Activated naive CD4-positive, alpha-beta T cell treated with anti-CD3 and anti-CD28 coated beads, Interleukin-2, amount 50 U/mL, for 16 hours (primary cell): ENCODE measurements around the gene SMIM35.
"Not testable (repeated sequence)": the region's sequence is repeated elsewhere in the genome, so short reads cannot be mapped to it uniquely, and the experiment has no call there.

ENCODE experiments used
- DNase-seq: peaks from one replicate; pipeline ENCODE4 v3.0.0-alpha.2; 2020

SMIM35 gene

GRCh38 chr11:118017631-118018315 lies 69.0 kb downstream of the SMIM35 start:
- no peak for DNase-seq

GRCh38 chr11:118017111-118017510 lies 69.7 kb downstream of the SMIM35 start:
- DNase-seq, result no peak

GRCh38 chr11:118016104-118016503 lies 70.7 kb downstream of the SMIM35 start:
- no peak for DNase-seq

GRCh38 chr11:118015385-118015841 lies 71.3 kb downstream of the SMIM35 start:
- DNase-seq, result no peak

GRCh38 chr11:118014022-118014421 lies 72.7 kb downstream of the SMIM35 start:
- no peak for DNase-seq

- DNase-seq, result no peak
Observed at GRCh38 chr11:118012083-118012669, 74.6 kb downstream of the SMIM35 start.

GRCh38 chr11:118010738-118011461 lies 75.9 kb downstream of the SMIM35 start:
- no peak for DNase-seq

GRCh38 chr11:118009864-118010737 lies 76.7 kb downstream of the SMIM35 start:
- no peak for DNase-seq

GRCh38 chr11:118008271-118008911 lies 78.4 kb downstream of the SMIM35 start:
- DNase-seq, result no peak

GRCh38 chr11:118007563-118008270 lies 79.0 kb downstream of the SMIM35 start:
- DNase-seq, result not testable (repeated sequence)

- no peak for DNase-seq
Observed at GRCh38 chr11:118007040-118007439, 79.7 kb downstream of the SMIM35 start.

GRCh38 chr11:118006153-118006534 lies 80.6 kb downstream of the SMIM35 start:
- no peak for DNase-seq

- DNase-seq, result no peak
Observed at GRCh38 chr11:118005224-118006152, 81.3 kb downstream of the SMIM35 start.

- DNase-seq, result no peak
Observed at GRCh38 chr11:118004543-118005223, 82.1 kb downstream of the SMIM35 start.

- DNase-seq, result no peak
Observed at GRCh38 chr11:118003456-118003855, 83.3 kb downstream of the SMIM35 start.

GRCh38 chr11:118002541-118003423 lies 84.0 kb downstream of the SMIM35 start:
- DNase-seq, result no peak

- DNase-seq, result no peak
Observed at GRCh38 chr11:118002010-118002540, 84.7 kb downstream of the SMIM35 start.

GRCh38 chr11:118001494-118001971 lies 85.2 kb downstream of the SMIM35 start:
- no peak for DNase-seq

- no peak for DNase-seq
Observed at GRCh38 chr11:118000850-118001228, 85.9 kb downstream of the SMIM35 start.
